ENCODE measurements around the gene ANO2. TPM values are rescaled to one million over a fixed set of nuclear protein-coding genes. Genes with fewer than 3 reads are reported as not detected.

Gene ANO2
- total RNA-seq, 8 experiments from 2014 or later = 0.46 to 162 (median 5.5) TPM

- no peak overlapping the region for H3K4me3 ChIP-seq
Observed at GRCh38 chr12:5807514-5808219, 137.4 kb downstream of the ANO2 start.

GRCh38 chr12:5807090-5807414 is 138.0 kb downstream of the ANO2 start:
- H3K27ac ChIP-seq = no peak overlapping the region
- in situ Hi-C loops (cut with MboI; ENCODE audit: low pct_unique_long_range_greater_than_20kb in 2 of 9, low sequenced_read_pairs in 9 of 9, unreplicated experiment in 9 of 9) = no loop called here
- H3K4me3 ChIP-seq = no peak overlapping the region
- no peak for ATAC-seq (replicated peaks in 6 of 8)
- H3K4me1 ChIP-seq (replicated peaks in 1 of 2) = no peaks in the 10 kb centered on the region
- WGBS, 10 experiments = 73 to 100% (median 88%) methylated on average over 1 to 6 of the region's 6 CpGs

More at GRCh38 chr12:5807514-5808219, 137.4 kb downstream of the ANO2 start:
- WGBS, 10 experiments = 14 to 100% (median 73%) methylated on average over 1 to 7 of the region's 8 CpGs; no CpG with 5 or more reads in 1 of the 10 experiments
- no peak for ATAC-seq (replicated peaks in 6 of 8)
- in situ Hi-C loops (cut with MboI; ENCODE audit: low pct_unique_long_range_greater_than_20kb in 2 of 9, low sequenced_read_pairs in 9 of 9, unreplicated experiment in 9 of 9) = no loop called here
- no peaks in the 10 kb centered on the region for H3K4me1 ChIP-seq (replicated peaks in 1 of 2)
- H3K27ac ChIP-seq = no peak overlapping the region

- no peak overlapping the region for H3K4me3 ChIP-seq
- H3K27ac ChIP-seq = no peak overlapping the region
- in situ Hi-C loops (cut with MboI; ENCODE audit: low pct_unique_long_range_greater_than_20kb in 2 of 9, low sequenced_read_pairs in 9 of 9, unreplicated experiment in 9 of 9) = no loop called here
- no peak for ATAC-seq (replicated peaks in 6 of 8)
- 58 to 100% (median 85%) methylated on average over 3 to 9 of the region's 10 CpGs; no CpG with 5 or more reads in 1 of the 10 experiments for WGBS, 10 experiments
- no peaks in the 10 kb centered on the region for H3K4me1 ChIP-seq (replicated peaks in 1 of 2)
Observed at GRCh38 chr12:5806371-5807089, 138.5 kb downstream of the ANO2 start.

- WGBS, 10 experiments = 15 to 100% (median 40%) methylated on average over 1 to 4 of the region's 7 CpGs; no CpG with 5 or more reads in 4 of the 10 experiments
- Histone ChIP-seq H3K4me1 (replicated peaks in 1 of 2) (no peaks in the 10 kb centered on the region), H3K27ac (no peak overlapping the region), H3K4me3 (no peak overlapping the region)
- no peak for ATAC-seq (replicated peaks in 6 of 8)
- in situ Hi-C loops (cut with MboI; ENCODE audit: low pct_unique_long_range_greater_than_20kb in 2 of 9, low sequenced_read_pairs in 9 of 9, unreplicated experiment in 9 of 9) = no loop called here
Observed at GRCh38 chr12:5803532-5803931, 141.5 kb downstream of the ANO2 start.

GRCh38 chr12:5798242-5799015 is 146.6 kb downstream of the ANO2 start:
- WGBS, 10 experiments = 63 to 90% (median 80%) methylated on average over 1 to 4 of the region's 12 CpGs; no CpG with 5 or more reads in 1 of the 10 experiments
- in situ Hi-C loops (cut with MboI; ENCODE audit: low pct_unique_long_range_greater_than_20kb in 2 of 9, low sequenced_read_pairs in 9 of 9, unreplicated experiment in 9 of 9) = loop anchor here in 1 of 9 experiments (25.0 kb wide), 1 partner anchor 361 kb away; the partner anchor contains the start of gene NTF3
- H3K4me3 ChIP-seq = no peak overlapping the region
- ATAC-seq (replicated peaks in 6 of 8) = peak in 2 of 8 experiments; percentile 51 to 56
- no peaks in the 10 kb centered on the region for H3K4me1 ChIP-seq (replicated peaks in 1 of 2)
- no peak overlapping the region for H3K27ac ChIP-seq

GRCh38 chr12:5797661-5798060 is 147.4 kb downstream of the ANO2 start:
- no peaks in the 10 kb centered on the region for H3K4me1 ChIP-seq (replicated peaks in 1 of 2)
- 77 to 100% (median 92%) methylated on average over 1 to 6 of the region's 9 CpGs; no CpG with 5 or more reads in 4 of the 10 experiments for WGBS, 10 experiments
- ATAC-seq (replicated peaks in 6 of 8) = no peak
- H3K4me3 ChIP-seq = no peak overlapping the region
- H3K27ac ChIP-seq = no peak overlapping the region
- in situ Hi-C loops (cut with MboI; ENCODE audit: low pct_unique_long_range_greater_than_20kb in 2 of 9, low sequenced_read_pairs in 9 of 9, unreplicated experiment in 9 of 9) = loop anchor here in 1 of 9 experiments (25.0 kb wide), 1 partner anchor 360 kb away; the partner anchor contains the start of gene NTF3

GRCh38 chr12:5796959-5797225 is 148.2 kb downstream of the ANO2 start:
- in situ Hi-C loops (cut with MboI; ENCODE audit: low pct_unique_long_range_greater_than_20kb in 2 of 9, low sequenced_read_pairs in 9 of 9, unreplicated experiment in 9 of 9) = loop anchor here in 1 of 9 experiments (25.0 kb wide), 1 partner anchor 360 kb away; the partner anchor contains the start of gene NTF3
- no peak for ATAC-seq (replicated peaks in 6 of 8)
- WGBS, 10 experiments = 55 to 87% (median 81%) methylated on average over 4 to 7 of the region's 8 CpGs; no CpG with 5 or more reads in 7 of the 10 experiments
- Histone ChIP-seq H3K27ac (no peak overlapping the region), H3K4me1 (replicated peaks in 1 of 2) (no peaks in the 10 kb centered on the region), H3K4me3 (no peak overlapping the region)

GRCh38 chr12:5796171-5796958 is 148.7 kb downstream of the ANO2 start:
- no peak overlapping the region for H3K27ac ChIP-seq
- H3K4me1 ChIP-seq (replicated peaks in 1 of 2) = no peaks in the 10 kb centered on the region
- 27 to 100% (median 72%) methylated on average over 1 to 6 of the region's 14 CpGs; no CpG with 5 or more reads in 1 of the 10 experiments for WGBS, 10 experiments
- in situ Hi-C loops (cut with MboI; ENCODE audit: low pct_unique_long_range_greater_than_20kb in 2 of 9, low sequenced_read_pairs in 9 of 9, unreplicated experiment in 9 of 9) = loop anchor here in 1 of 9 experiments (25.0 kb wide), 1 partner anchor 359 kb away; the partner anchor contains the start of gene NTF3
- no peak overlapping the region for H3K4me3 ChIP-seq
- ATAC-seq (replicated peaks in 6 of 8) = peak; percentile 56 to 99 (median 87)

GRCh38 chr12:5794156-5794555 is 150.9 kb downstream of the ANO2 start:
- in situ Hi-C loops (cut with MboI; ENCODE audit: low pct_unique_long_range_greater_than_20kb in 2 of 9, low sequenced_read_pairs in 9 of 9, unreplicated experiment in 9 of 9) = loop anchor here in 1 of 9 experiments (25.0 kb wide), 1 partner anchor 357 kb away; the partner anchor contains the start of gene NTF3
- 8 to 71% (median 48%) methylated on average over 1 to 3 of the region's 4 CpGs; no CpG with 5 or more reads in 3 of the 10 experiments for WGBS, 10 experiments
- H3K4me3 ChIP-seq = no peak overlapping the region
- H3K27ac ChIP-seq = no peak overlapping the region
- no peak for ATAC-seq (replicated peaks in 6 of 8)
- H3K4me1 ChIP-seq (replicated peaks in 1 of 2) = no peaks in the 10 kb centered on the region

- no peak overlapping the region for H3K27ac ChIP-seq
- no peaks in the 10 kb centered on the region for H3K4me1 ChIP-seq (replicated peaks in 1 of 2)
- ATAC-seq (replicated peaks in 6 of 8) = peak in 4 of 8 experiments; percentile 28 to 73 (median 56)
- in situ Hi-C loops (cut with MboI; ENCODE audit: low pct_unique_long_range_greater_than_20kb in 2 of 9, low sequenced_read_pairs in 9 of 9, unreplicated experiment in 9 of 9) = loop anchor here in 1 of 9 experiments (25.0 kb wide), 1 partner anchor 355 kb away; the partner anchor contains the start of gene NTF3
- H3K4me3 ChIP-seq = no peak overlapping the region
- 55 to 100% (median 60%) methylated on average over 1 to 5 of the region's 5 CpGs; no CpG with 5 or more reads in 2 of the 10 experiments for WGBS, 10 experiments
Observed at GRCh38 chr12:5792343-5792742, 152.7 kb downstream of the ANO2 start.

GRCh38 chr12:5789469-5789968 is 155.5 kb downstream of the ANO2 start:
- no peak overlapping the region for H3K4me3 ChIP-seq
- whole genome bisulfite sequencing, 10 experiments = 29 to 90% (median 73%) methylated on average over 2 to 6 of the region's 7 CpGs; no CpG with 5 or more reads in 4 of the 10 experiments
- ATAC-seq (replicated peaks in 6 of 8) = peak in 2 of 8 experiments; percentile 72 to 90
- in situ Hi-C loops (cut with MboI; ENCODE audit: low pct_unique_long_range_greater_than_20kb in 2 of 9, low sequenced_read_pairs in 9 of 9, unreplicated experiment in 9 of 9) = loop anchor here in 1 of 9 experiments (25.0 kb wide), 1 partner anchor 352 kb away; the partner anchor contains the start of gene NTF3
- no peaks in the 10 kb centered on the region for H3K4me1 ChIP-seq (replicated peaks in 1 of 2)
- H3K27ac ChIP-seq = no peak overlapping the region

- no peak for ATAC-seq (replicated peaks in 6 of 8)
- Histone ChIP-seq H3K4me3 (no peak overlapping the region), H3K27ac (no peak overlapping the region), H3K4me1 (replicated peaks in 1 of 2) (no peaks in the 10 kb centered on the region)
- in situ Hi-C loops (cut with MboI; ENCODE audit: low pct_unique_long_range_greater_than_20kb in 2 of 9, low sequenced_read_pairs in 9 of 9, unreplicated experiment in 9 of 9) = loop anchor here in 1 of 9 experiments (25.0 kb wide), 1 partner anchor 351 kb away; the partner anchor contains the start of gene NTF3
- WGBS, 10 experiments = 34 to 100% (median 82%) methylated on average over 1 to 5 of the region's 5 CpGs; no CpG with 5 or more reads in 4 of the 10 experiments
Observed at GRCh38 chr12:5787828-5788227, 157.2 kb downstream of the ANO2 start.

All from motor neuron (in vitro differentiated cells).